ENCODE results near the gene EDDM3A. TPM values are rescaled to one million over a fixed set of nuclear protein-coding genes. Genes with fewer than 3 reads are reported as not detected.
"Not testable (repeated sequence)": the region's sequence is repeated elsewhere in the genome, so short reads cannot be mapped to it uniquely, and the experiment has no call there.

The EDDM3A gene
- total RNA-seq, 3 donors from 2014 or later = not detected

DNA sequence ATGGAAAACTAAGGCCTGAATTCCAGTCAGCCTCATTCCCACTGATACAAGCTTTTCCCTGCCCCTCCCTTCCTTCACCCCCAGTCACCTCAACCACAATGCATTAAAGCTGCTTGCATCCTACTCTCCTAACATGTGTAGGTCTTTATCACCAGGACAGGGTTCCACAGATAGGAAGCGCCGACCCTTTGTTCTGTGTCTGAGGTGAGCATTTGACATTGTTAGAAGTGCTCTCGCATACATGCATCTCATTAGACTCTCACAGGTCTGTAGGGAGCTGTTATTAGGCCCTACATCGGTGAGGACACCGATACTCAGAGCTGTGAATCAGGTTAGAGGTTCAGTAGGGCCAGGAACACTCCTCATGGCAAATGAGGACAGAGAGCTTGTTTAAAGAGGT, 13.2 kb upstream of the EDDM3A start:
- DNase-seq (ENCODE audit: low spot score in 2 of 2) = no peak
- Histone ChIP-seq H3K27ac (no peak overlapping the region), H3K4me3 (no peak overlapping the region), H3K4me1 (no peaks in the 10 kb centered on the region), H3K9me3 (no peaks in the 10 kb centered on the region), H3K27me3 (no peaks in the 10 kb centered on the region), H3K36me3 (no peaks in the 10 kb centered on the region)
- TF ChIP-seq POLR2A (IDR thresholded peaks at IDR 0.05) (no peak), POLR2AphosphoS5 (IDR thresholded peaks at IDR 0.05) (no peak)
- TF ChIP-seq, protein P1, sequence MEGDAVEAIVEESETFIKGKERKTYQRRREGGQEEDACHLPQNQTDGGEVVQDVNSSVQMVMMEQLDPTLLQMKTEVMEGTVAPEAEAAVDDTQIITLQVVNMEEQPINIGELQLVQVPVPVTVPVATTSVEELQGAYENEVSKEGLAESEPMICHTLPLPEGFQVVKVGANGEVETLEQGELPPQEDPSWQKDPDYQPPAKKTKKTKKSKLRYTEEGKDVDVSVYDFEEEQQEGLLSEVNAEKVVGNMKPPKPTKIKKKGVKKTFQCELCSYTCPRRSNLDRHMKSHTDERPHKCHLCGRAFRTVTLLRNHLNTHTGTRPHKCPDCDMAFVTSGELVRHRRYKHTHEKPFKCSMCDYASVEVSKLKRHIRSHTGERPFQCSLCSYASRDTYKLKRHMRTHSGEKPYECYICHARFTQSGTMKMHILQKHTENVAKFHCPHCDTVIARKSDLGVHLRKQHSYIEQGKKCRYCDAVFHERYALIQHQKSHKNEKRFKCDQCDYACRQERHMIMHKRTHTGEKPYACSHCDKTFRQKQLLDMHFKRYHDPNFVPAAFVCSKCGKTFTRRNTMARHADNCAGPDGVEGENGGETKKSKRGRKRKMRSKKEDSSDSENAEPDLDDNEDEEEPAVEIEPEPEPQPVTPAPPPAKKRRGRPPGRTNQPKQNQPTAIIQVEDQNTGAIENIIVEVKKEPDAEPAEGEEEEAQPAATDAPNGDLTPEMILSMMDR (IDR thresholded peaks at IDR 0.05) = no peak
- intact Hi-C loops (cut with DNase I; ENCODE audit: low total_unique reads) = no loop called here

DNA sequence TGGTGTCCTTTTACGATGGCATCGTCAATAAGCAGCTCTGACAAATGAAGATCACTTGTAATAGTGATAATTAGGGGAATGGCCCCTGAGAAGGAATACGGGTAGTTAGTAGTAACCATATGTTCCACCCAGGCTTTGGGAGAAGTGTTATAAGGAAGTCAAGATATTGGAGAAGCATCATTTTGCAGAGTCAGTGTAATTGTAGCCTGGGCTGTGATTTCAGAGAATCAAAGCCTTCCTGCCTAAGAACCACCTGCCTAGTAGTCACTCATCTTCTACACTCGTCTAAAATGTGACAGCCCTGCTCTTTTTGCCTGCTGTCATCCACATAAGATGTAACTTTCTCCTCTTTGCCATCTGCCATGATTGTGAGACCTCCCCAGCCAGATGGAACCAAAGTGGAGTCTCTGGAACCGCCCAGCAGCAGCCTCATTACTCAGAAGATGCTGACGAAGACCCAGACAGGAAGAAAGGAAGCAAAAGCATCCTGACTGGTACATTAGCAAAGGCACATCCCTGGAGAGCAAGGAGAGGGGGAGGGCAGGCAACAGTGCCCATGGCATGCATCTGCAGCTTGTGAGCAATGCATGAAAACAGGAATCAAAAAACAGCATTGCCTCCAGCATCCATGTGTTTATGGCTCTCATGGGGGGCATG, 12.6 kb upstream of the EDDM3A start:
- intact Hi-C loops (cut with DNase I; ENCODE audit: low total_unique reads) = no loop called here
- TF ChIP-seq POLR2A (IDR thresholded peaks at IDR 0.05) = no peak
- TF ChIP-seq, protein P1 (IDR thresholded peaks at IDR 0.05) = no peak
- TF ChIP-seq POLR2AphosphoS5 (IDR thresholded peaks at IDR 0.05) = no peak
- Histone ChIP-seq H3K4me3 (no peak overlapping the region), H3K27ac (no peak overlapping the region), H3K36me3 (no peaks in the 10 kb centered on the region), H3K9me3 (no peaks in the 10 kb centered on the region), H3K27me3 (no peaks in the 10 kb centered on the region), H3K4me1 (no peaks in the 10 kb centered on the region)
- DNase-seq (ENCODE audit: low spot score in 2 of 2) = no peak

DNA sequence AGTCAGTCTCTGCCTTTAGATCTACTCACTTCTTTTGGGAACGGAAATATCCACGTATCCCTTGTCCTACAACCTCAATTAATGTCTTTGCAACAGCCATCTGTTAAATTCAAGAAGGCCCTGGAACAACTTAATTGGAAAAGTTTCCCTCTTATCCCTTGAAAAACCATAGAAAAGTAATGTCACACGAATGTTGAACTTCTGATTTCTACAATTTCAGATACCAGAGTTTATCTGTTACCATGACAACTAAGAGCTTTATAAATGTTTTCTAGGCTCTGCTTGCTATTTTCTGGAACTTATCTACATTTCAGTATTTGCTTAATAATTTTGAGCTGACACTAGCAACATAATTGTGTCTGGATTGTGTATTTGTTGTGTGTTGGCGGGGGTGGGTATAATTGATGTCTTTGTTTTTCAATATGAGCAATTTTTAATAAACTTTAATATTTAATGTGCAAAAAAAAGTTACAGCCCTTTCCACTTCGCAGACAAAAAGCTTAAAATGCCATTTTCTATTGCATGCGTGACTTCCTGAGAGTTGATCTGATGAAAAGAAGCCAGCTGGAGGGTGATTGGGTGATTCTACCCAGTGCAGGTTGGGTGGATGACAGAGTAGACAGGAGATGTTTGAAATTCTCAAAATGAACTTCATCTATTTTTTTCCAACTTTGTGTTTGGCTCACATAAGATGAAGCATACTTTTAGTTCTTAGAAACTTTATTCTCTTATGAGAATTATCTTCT, 11.8 kb upstream of the EDDM3A start:
- intact Hi-C loops (cut with DNase I; ENCODE audit: low total_unique reads) = no loop called here

DNA sequence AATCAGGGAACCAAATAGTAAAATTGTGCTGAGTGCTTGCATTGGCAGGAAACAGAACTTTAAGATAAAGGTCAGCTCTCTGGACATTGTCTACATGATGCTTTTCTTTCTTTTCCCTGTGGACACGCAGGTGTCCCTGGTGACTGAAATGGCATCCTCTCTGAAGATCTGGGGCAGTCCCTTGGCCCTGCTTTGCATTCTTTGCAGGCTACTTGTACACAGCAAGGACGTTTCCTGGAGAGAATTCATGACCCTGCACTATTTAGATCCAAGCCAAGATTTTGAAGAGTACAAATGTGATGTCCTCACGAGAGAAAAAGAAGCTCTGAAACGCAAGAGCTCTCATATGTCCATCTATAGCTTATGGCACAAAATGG, 11.3 kb upstream of the EDDM3A start:
- Histone ChIP-seq H3K27ac (no peak overlapping the region), H3K36me3 (no peaks in the 10 kb centered on the region), H3K9me3 (no peaks in the 10 kb centered on the region), H3K4me3 (no peak overlapping the region), H3K4me1 (no peaks in the 10 kb centered on the region), H3K27me3 (no peaks in the 10 kb centered on the region)
- DNase-seq (ENCODE audit: low spot score in 2 of 2) = no peak
- TF ChIP-seq POLR2AphosphoS5 (IDR thresholded peaks at IDR 0.05) = no peak
- TF ChIP-seq POLR2A (IDR thresholded peaks at IDR 0.05) = no peak
- TF ChIP-seq, protein P1 (IDR thresholded peaks at IDR 0.05) = no peak
- intact Hi-C loops (cut with DNase I; ENCODE audit: low total_unique reads) = no loop called here

More for the DNA sequence above, 11.8 kb upstream of the EDDM3A start:
- H3K9me3 ChIP-seq = no peaks in the 10 kb centered on the region
- H3K4me3 ChIP-seq = no peak overlapping the region
- TF ChIP-seq, protein P1 (IDR thresholded peaks at IDR 0.05) = no peak
- TF ChIP-seq POLR2AphosphoS5 (IDR thresholded peaks at IDR 0.05) = no peak
- TF ChIP-seq POLR2A (IDR thresholded peaks at IDR 0.05) = no peak
- no peaks in the 10 kb centered on the region for H3K27me3 ChIP-seq
- no peak for DNase-seq (ENCODE audit: low spot score in 2 of 2)
- H3K4me1 ChIP-seq = no peaks in the 10 kb centered on the region
- H3K27ac ChIP-seq = no peak overlapping the region
- no peaks in the 10 kb centered on the region for H3K36me3 ChIP-seq

DNA sequence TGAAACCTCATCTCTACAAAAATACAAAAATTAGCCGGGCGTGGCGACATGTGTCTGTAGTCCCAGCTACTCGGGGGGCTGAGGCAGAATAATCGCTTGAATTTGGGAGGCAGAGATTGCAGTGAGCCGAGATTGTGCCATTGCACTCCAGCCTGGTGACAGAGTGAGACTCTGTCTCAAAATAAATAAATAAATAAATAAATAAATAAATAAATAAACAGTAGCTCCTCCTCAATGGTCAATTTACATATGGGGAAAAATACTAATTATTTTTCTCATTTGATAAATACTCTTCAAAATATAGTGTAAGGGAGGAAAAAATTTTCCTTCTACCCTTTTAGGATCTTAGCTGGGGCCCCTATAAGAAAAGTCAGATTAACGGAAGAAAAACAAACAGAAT, 7.4 kb upstream of the EDDM3A start:
- H3K4me1 ChIP-seq; H3K36me3 ChIP-seq; H3K9me3 ChIP-seq; H3K27ac ChIP-seq; intact Hi-C loops (cut with DNase I; ENCODE audit: low total_unique reads); H3K4me3 ChIP-seq; H3K27me3 ChIP-seq; DNase-seq (ENCODE audit: low spot score in 2 of 2): not testable (repeated sequence)

Measured in breast epithelium (tissue), 4 donors.